K562 (cell line): ENCODE data around the gene ENDOD1. TPM values are rescaled to one million over a fixed set of nuclear protein-coding genes. Genes with fewer than 3 reads are reported as not detected.

Experiments used
- CBFA2T3 ChIP-seq: fragments of 450-650 bp; IDR thresholded peaks from 2 replicates; pipeline ENCODE4 v1.6.1; 2017
- CEBPG ChIP-seq, 3 experiments: fragments of 200-800 bp in 1 of 3; sonication (Bioruptor generic) in 1 of 3; sonication (generic) in 1 of 3; formaldehyde crosslinking in 1 of 3; IDR thresholded peaks in 2 of 3; conservative IDR thresholded peaks in 1 of 3; 2 replicates each; pipeline versions ENCODE4 v1.6.1 to v1.8.0; 2016 to 2022; ENCODE audit warnings: missing compliant biosample characterization in 2 of 3, missing genetic modification characterization in 2 of 3, mild to moderate bottlenecking in 1 of 3, missing genetic modification reagents in 1 of 3
- GMEB1 ChIP-seq: fragments of 250-450 bp; sonication (Bioruptor Pico); IDR thresholded peaks from 2 replicates; pipeline ENCODE4 v1.4.0; 2020; ENCODE audit warnings: mild to moderate bottlenecking
- MBD2 ChIP-seq: sonication (generic); IDR thresholded peaks from 2 replicates; pipeline ENCODE4 v1.6.1; 2016; ENCODE audit warnings: low read depth, borderline replicate concordance
- PCBP2 ChIP-seq: fragments of 200-400 bp; formaldehyde crosslinking; IDR thresholded peaks from 2 replicates; pipeline ENCODE4 v1.6.1; 2018; ENCODE audit warnings: low read length, low read depth, mild to moderate bottlenecking, moderate library complexity; ENCODE audit not compliant: poor library complexity, severe bottlenecking
- POLR2H ChIP-seq: IDR thresholded peaks from 2 replicates; pipeline ENCODE4 v1.6.1; 2016; ENCODE audit warnings: missing genetic modification characterization, low read depth, mild to moderate bottlenecking, control low read depth, missing compliant biosample characterization, moderate library complexity
- RFX1 ChIP-seq: fragments of 450-650 bp; IDR thresholded peaks from 2 replicates; pipeline ENCODE4 v1.6.1; 2016; ENCODE audit warnings: mild to moderate bottlenecking, moderate library complexity
- TEAD1 ChIP-seq, 2 experiments: fragments of 450-650 bp in 1 of 2; sonication (generic) in 1 of 2; formaldehyde crosslinking; IDR thresholded peaks; 2 replicates each; pipeline versions ENCODE4 v1.4.0 to v1.8.0; 2020 to 2022; ENCODE audit warnings: mild to moderate bottlenecking in 2 of 2, missing genetic modification reagents in 1 of 2
- TEAD2 ChIP-seq: fragments of 450-650 bp; IDR thresholded peaks from 2 replicates; pipeline ENCODE4 v1.6.1; 2016; ENCODE audit warnings: missing genetic modification characterization, control low read depth, missing compliant biosample characterization
- UBTF ChIP-seq, 2 experiments: IDR thresholded peaks; 2 replicates each; pipeline ENCODE4 v1.6.1; 2012; ENCODE audit warnings: improper control_type of control experiment in 2 of 2, low read depth in 2 of 2, low read length in 2 of 2, borderline replicate concordance in 1 of 2
- ZBTB40 ChIP-seq, 2 experiments: fragments of 450-650 bp in 1 of 2; sonication (generic) in 1 of 2; formaldehyde crosslinking in 1 of 2; IDR thresholded peaks; 2 replicates each; pipeline versions ENCODE4 v1.7.1 to v1.9.0; 2016 to 2022; ENCODE audit warnings: inconsistent platforms in 1 of 2, mild to moderate bottlenecking in 1 of 2, missing genetic modification reagents in 1 of 2
- ZFP30 ChIP-seq: fragments of 250-450 bp; sonication (Bioruptor Pico); IDR thresholded peaks from 2 replicates; pipeline ENCODE4 v1.8.0; 2022; ENCODE audit warnings: moderate library complexity, mild to moderate bottlenecking, inconsistent platforms, borderline replicate concordance
- ZKSCAN3 ChIP-seq: fragments of 250-450 bp; sonication (Bioruptor Pico); IDR thresholded peaks from 2 replicates; pipeline ENCODE4 v1.4.0; 2020
- ZNF589 ChIP-seq: fragments of 200-800 bp; sonication (Bioruptor generic); IDR thresholded peaks from 2 replicates; pipeline ENCODE4 v1.6.1; 2016; ENCODE audit warnings: low read depth, missing genetic modification characterization, missing compliant biosample characterization
- polyA plus RNA-seq, 8 experiments: library from polyadenylated mRNA; depleted of rRNA in 4 of 8; stranded (reverse) in 5 of 8; unstranded in 3 of 8; fragments of >200 nt; fragmentation: Nextera tagmentation in 2 of 8; fragmentation: Illumina TruSeq in 1 of 8; extraction: Ambion mirVana in 2 of 8; extraction: Trizol in 1 of 8; gene quantifications; 2 replicates each; pipeline versions ENCODE4 v1.2.1 to v1.2.3, GENCODE V29; 2011 to 2014; ENCODE audit warnings: inconsistent platforms in 1 of 8, missing spikeins in 1 of 8
- total RNA-seq, 7 experiments: library from RNA; depleted of rRNA in 6 of 7; stranded (reverse); fragments of >200 nt in 6 of 7; fragmentation: Illumina TruSeq in 2 of 7; extraction: Trizol in 2 of 7; gene quantifications; 2 replicates each; pipeline versions ENCODE4 v1.2.1 to v1.2.3, GENCODE V29; 2011 to 2021; ENCODE audit warnings: low replicate concordance in 1 of 7

The ENDOD1 gene
- total and polyA plus RNA-seq, 9 of the 15 experiments (the other 6 are each of a cell fraction or from before 2014, with no cell fraction given) = 4.2 to 11.8 (median 9.3) TPM

- no peak for TF ChIP-seq CBFA2T3
- TF ChIP-seq CEBPG (CRISPR knock-in tag; IDR thresholded peaks at IDR 0.05) = no peak
- TF ChIP-seq CEBPG (tag; conservative IDR thresholded peaks at IDR 0.05 in 1 of 2, IDR thresholded peaks at IDR 0.05 in 1 of 2) = no peak
- TF ChIP-seq TEAD2 (tag) = no peak
- TF ChIP-seq MBD2 = peak; percentile 73
- no peak for TF ChIP-seq ZNF589
- no peak for TF ChIP-seq ZFP30 (CRISPR knock-in tag)
- TF ChIP-seq RFX1 = peak; percentile 41; the same call in 1 of the 2 replicates
- no peak for TF ChIP-seq ZKSCAN3
- peak; percentile 93 for TF ChIP-seq POLR2H
- TF ChIP-seq UBTF (IDR thresholded peaks at IDR 0.05; ENCODE audit: borderline replicate concordance in 1 of 2, low read depth in 2 of 2, low read length in 2 of 2) = no peak
- TF ChIP-seq ZBTB40 (IDR thresholded peaks at IDR 0.05) = no peak
- no peak for TF ChIP-seq ZBTB40 (CRISPR knock-in tag; IDR thresholded peaks at IDR 0.05)
- no peak for TF ChIP-seq GMEB1
- no peak for TF ChIP-seq TEAD1 (CRISPR knock-in tag; IDR thresholded peaks at IDR 0.05)
- TF ChIP-seq PCBP2 = no peak
Observed at GRCh38 chr11:95068549-95068948, 21.1 kb upstream of the ENDOD1 start (continued).
